HCT116 (cell line): ENCODE measurements around the gene KIRREL2. TPM values are rescaled to one million over a fixed set of nuclear protein-coding genes. Genes with fewer than 3 reads are reported as not detected.
A peak's percentile ranks its signal among the peaks of the same experiment; 100 is the strongest.

ENCODE experiments used
- ATAC-seq: fragments of 200-7000 bp; cut with Tn5 transposase; 2 replicates; pipeline ENCODE4 v1.9.1; 2020; ENCODE audit warnings: mild to moderate bottlenecking, moderate library complexity
- BruUV-seq: library from RNA; stranded (reverse); fragments of 400-500 nt; replicated peaks from 2 replicates; lab custom pipeline; 2021; lab: Mats Ljungman, UMichigan
- CTCF ChIA-PET: fragments of 300-600 bp; sonication (Branson Sonifier 250); formaldehyde crosslinking; loops from one replicate; lab custom pipeline; 2021; ENCODE audit warnings: antibody characterized with exemption; lab: Charles Lee
- POLR2A ChIA-PET: fragments of 300-600, 350-600 bp; sonication (Branson Sonifier 250); formaldehyde crosslinking; loops from one replicate; lab custom pipeline; 2021; ENCODE audit warnings: antibody characterized with exemption; lab: Charles Lee
- RAD21 ChIA-PET, 2 experiments: fragments of 300-600 bp; sonication (Branson Sonifier 250); formaldehyde crosslinking; loops; one replicate each; lab custom pipeline; 2023; ENCODE audit warnings: low total read pairs in 2 of 2; ENCODE audit not compliant: uncharacterized antibody in 2 of 2, unreplicated experiment in 2 of 2, low non-redundant PET in 1 of 2; lab: Charles Lee
- DNase-seq: peaks from one replicate; pipeline ENCODE4 v3.0.0-alpha.2; 2010; ENCODE audit warnings: low read depth, low spot score
- H2AFZ ChIP-seq: fragments of 200-600 bp; shearing (Covaris generic), sonication (generic); 2 replicates; pipeline ENCODE4 v1.6.1; 2017; ENCODE audit warnings: low read depth, mixed run types, mixed read lengths, antibody characterized with exemption, low read length; ENCODE audit not compliant: poor library complexity, severe bottlenecking
- H3K27ac ChIP-seq: 2 replicates; pipeline ENCODE4 v1.5.1; 2012; ENCODE audit warnings: low read depth, low read length
- H3K27me3 ChIP-seq: fragments of 200-600 bp; sonication (generic); 2 replicates; pipeline ENCODE4 v1.6.1; 2016; ENCODE audit warnings: mixed run types, low read length, mixed read lengths; ENCODE audit not compliant: insufficient read depth
- H3K36me3 ChIP-seq, 2 experiments: fragments of 200-500 bp in 1 of 2; fragments of 200-600 bp in 1 of 2; sonication (Bioruptor generic) in 1 of 2; sonication (generic) in 1 of 2; 2 replicates each; pipeline versions ENCODE4 v1.5.1 to v1.6.1; 2014 to 2016; ENCODE audit warnings: low read length in 2 of 2, inconsistent platforms in 1 of 2, mixed read lengths in 1 of 2, mixed run types in 1 of 2; ENCODE audit not compliant: insufficient read depth in 2 of 2, control insufficient read depth in 1 of 2
- H3K4me1 ChIP-seq, 2 experiments: fragments of 200-600 bp in 1 of 2; sonication (generic) in 1 of 2; 2 replicates each; pipeline versions ENCODE4 v1.5.1 to v1.6.1; 2012 to 2017; ENCODE audit warnings: low read length in 2 of 2, inconsistent platforms in 1 of 2, mild to moderate bottlenecking in 1 of 2, mixed read lengths in 1 of 2, mixed run types in 1 of 2, moderate library complexity in 1 of 2; ENCODE audit not compliant: insufficient read depth in 2 of 2, control insufficient read depth in 1 of 2
- H3K4me2 ChIP-seq: fragments of 200-600 bp; sonication (generic); 2 replicates; pipeline ENCODE4 v1.6.1; 2017; ENCODE audit warnings: mixed run types, low read length, mixed read lengths
- H3K4me3 ChIP-seq, 2 experiments: fragments of 200-600 bp in 1 of 2; sonication (generic) in 1 of 2; replicated peaks in 1 of 2; 2 replicates each; pipeline ENCODE4 v1.5.1; 2011 to 2016; ENCODE audit warnings: low read length in 2 of 2, control low read depth in 1 of 2, low read depth in 1 of 2, mild to moderate bottlenecking in 1 of 2, mixed read lengths in 1 of 2, mixed run types in 1 of 2
- H3K79me2 ChIP-seq: fragments of 200-600 bp; sonication (generic); 2 replicates; pipeline ENCODE4 v1.6.1; 2017; ENCODE audit warnings: mild to moderate bottlenecking, mixed run types, low read length, moderate library complexity, mixed read lengths; ENCODE audit not compliant: insufficient read depth
- H3K9ac ChIP-seq: fragments of 200-600 bp; sonication (generic); 2 replicates; pipeline ENCODE4 v1.6.1; 2016; ENCODE audit warnings: low read length, mixed read lengths
- H3K9me2 ChIP-seq: fragments of 200-600 bp; sonication (generic), shearing (Covaris generic); 2 replicates; pipeline ENCODE4 v1.6.1; 2017; ENCODE audit warnings: mixed run types, mild to moderate bottlenecking, moderate library complexity; ENCODE audit not compliant: insufficient read depth
- H3K9me3 ChIP-seq, 2 experiments: fragments of 200-500 bp in 1 of 2; fragments of 200-600 bp in 1 of 2; sonication (Bioruptor generic) in 1 of 2; sonication (generic) in 1 of 2; 2 replicates each; pipeline ENCODE4 v1.6.1; 2014 to 2017; ENCODE audit warnings: low read length in 2 of 2, mixed read lengths in 2 of 2, inconsistent platforms in 1 of 2, low read depth in 1 of 2, mild to moderate bottlenecking in 1 of 2, mixed run types in 1 of 2, moderate library complexity in 1 of 2; ENCODE audit not compliant: control insufficient read depth in 1 of 2, insufficient read depth in 1 of 2
- H4K20me1 ChIP-seq: fragments of 200-600 bp; sonication (generic), shearing (Covaris generic); 2 replicates; pipeline ENCODE4 v1.6.1; 2017; ENCODE audit warnings: mixed run types, mild to moderate bottlenecking, moderate library complexity; ENCODE audit not compliant: insufficient read depth
- ATF3 ChIP-seq: IDR thresholded peaks from 2 replicates; pipeline ENCODE4 v1.6.1; 2012
- CBX3 ChIP-seq: IDR thresholded peaks from 2 replicates; pipeline ENCODE4 v1.6.1; 2012; ENCODE audit warnings: low read depth
- CEBPB ChIP-seq: IDR thresholded peaks from 2 replicates; pipeline ENCODE4 v1.6.1; 2012; ENCODE audit warnings: low read depth
- CTCF ChIP-seq, 3 experiments: fragments of 200-600 bp in 1 of 3; sonication (generic) in 1 of 3; IDR thresholded peaks in 2 of 3; conservative IDR thresholded peaks in 1 of 3; 2 replicates each; pipeline ENCODE4 v1.5.1; 2012 to 2017; ENCODE audit warnings: low read depth in 2 of 3, low read length in 2 of 3, antibody characterized with exemption in 1 of 3, borderline replicate concordance in 1 of 3, control low read depth in 1 of 3, mild to moderate bottlenecking in 1 of 3, mixed read lengths in 1 of 3, mixed run types in 1 of 3, moderate library complexity in 1 of 3; ENCODE audit not compliant: insufficient read depth in 1 of 3
- EGR1 ChIP-seq: IDR thresholded peaks from 2 replicates; pipeline ENCODE4 v1.6.1; 2012; ENCODE audit warnings: low read depth
- ELF1 ChIP-seq: IDR thresholded peaks from 2 replicates; pipeline ENCODE4 v1.6.1; 2012; ENCODE audit warnings: low read depth, borderline replicate concordance
- EZH2 ChIP-seq: fragments of 200-600 bp; sonication (generic); IDR thresholded peaks from 2 replicates; pipeline ENCODE4 v1.6.1; 2017; ENCODE audit warnings: antibody characterized with exemption, mixed run types
- EZH2phosphoT487 ChIP-seq: fragments of 200-600 bp; IDR thresholded peaks from 2 replicates; pipeline ENCODE4 v1.6.1; 2018; ENCODE audit warnings: antibody characterized with exemption, borderline replicate concordance
- FOSL1 ChIP-seq: IDR thresholded peaks from 2 replicates; pipeline ENCODE4 v1.6.1; 2012; ENCODE audit warnings: low read depth
- JUND ChIP-seq: IDR thresholded peaks from 2 replicates; pipeline ENCODE4 v1.6.1; 2012
- POLR2A ChIP-seq: IDR thresholded peaks from 2 replicates; pipeline ENCODE4 v1.7.0; 2011; ENCODE audit warnings: borderline replicate concordance; ENCODE audit not compliant: insufficient read depth, insufficient read length; ENCODE audit errors: extremely low read depth
- POLR2AphosphoS5 ChIP-seq: IDR thresholded peaks from 2 replicates; pipeline ENCODE4 v1.6.1; 2011; ENCODE audit warnings: mild to moderate bottlenecking, low read depth, low read length, moderate library complexity
- RAD21 ChIP-seq: IDR thresholded peaks from 2 replicates; pipeline ENCODE4 v1.6.1; 2012; ENCODE audit warnings: low read depth, mild to moderate bottlenecking
- REST ChIP-seq: IDR thresholded peaks from 2 replicates; pipeline ENCODE4 v1.6.1; 2012; ENCODE audit warnings: low read depth
- SIN3A ChIP-seq: IDR thresholded peaks from 2 replicates; pipeline ENCODE4 v1.6.1; 2012; ENCODE audit warnings: low read depth
- SP1 ChIP-seq: IDR thresholded peaks from 2 replicates; pipeline ENCODE4 v1.6.1; 2012; ENCODE audit warnings: low read depth
- TCF7L2 ChIP-seq: IDR thresholded peaks from 2 replicates; pipeline ENCODE4 v1.7.0; 2011; ENCODE audit warnings: borderline replicate concordance, inconsistent platforms; ENCODE audit not compliant: insufficient read depth, insufficient read length; ENCODE audit errors: extremely low read depth
- YY1 ChIP-seq: IDR thresholded peaks from 2 replicates; pipeline ENCODE4 v1.6.1; 2011; ENCODE audit warnings: low read length, low read depth, moderate library complexity, mild to moderate bottlenecking; ENCODE audit not compliant: insufficient replicate concordance; ENCODE audit errors: extremely low read depth
- ZBTB33 ChIP-seq: IDR thresholded peaks from 2 replicates; pipeline ENCODE4 v1.6.1; 2011; ENCODE audit warnings: mild to moderate bottlenecking, low read length, moderate library complexity; ENCODE audit not compliant: insufficient replicate concordance; ENCODE audit errors: extremely low read depth
- ZFX ChIP-seq: fragments of 450-650 bp; IDR thresholded peaks from 2 replicates; pipeline ENCODE4 v1.6.1; 2017
- ZNF274 ChIP-seq: fragments of 200-500 bp; sonication (Bioruptor generic); IDR thresholded peaks from 2 replicates; pipeline ENCODE4 v1.6.1; 2014; ENCODE audit warnings: mild to moderate bottlenecking, low read depth, low read length, inconsistent platforms
- intact Hi-C: fragments of 100-400 bp; cut with micrococcal nuclease; formaldehyde crosslinking; loops from 2 replicates; pipeline ENCODE4 v1.10.0; 2022
- total RNA-seq: library from RNA; stranded (reverse); gene quantifications from one replicate; pipeline ENCODE4 v1.2.1, GENCODE V29; 2021; ENCODE audit not compliant: unreplicated experiment

KIRREL2 gene
- total RNA-seq, 1 experiment from 2014 or later, result 1.3 TPM

GRCh38 chr19:35903550-35904179 is 47.0 kb downstream of the KIRREL2 start:
- Histone ChIP-seq H3K27me3 (no peaks in the 10 kb centered on the region), H3K4me1 (peaks cover 18 to 53% of the 10 kb centered on the region in 2 experiments), H3K9me2 (no peaks in the 10 kb centered on the region), H3K79me2 (peaks cover 16% of the 10 kb centered on the region), H3K9ac (peak overlapping the region; percentile 59), H3K9me3 (no peaks in the 10 kb centered on the region), H3K4me3 (peak overlapping the region; percentile 41 to 53), H3K36me3 (no peaks in the 10 kb centered on the region), H4K20me1 (no peaks in the 10 kb centered on the region), H3K4me2 (peak overlapping the region; percentile 89), H3K27ac (peak overlapping the region; percentile 60; the same call in 1 of the 2 replicates), H2AFZ (no peak overlapping the region)
- intact Hi-C loops, result no loop called here
- ChIA-PET RAD21 (no interaction called here), CTCF (interaction anchor here (1.6 kb wide), 1 partner anchor 27 kb away, joined by 4 read pairs; no protein-coding TSS in a partner anchor), POLR2A (no interaction called here)
- no TSS peak for BruUV-seq
- ATAC-seq, result peak; percentile 60
- no peak for DNase-seq
- TF ChIP-seq ZNF274, result no peak
- no peak for TF ChIP-seq ATF3
- TF ChIP-seq JUND, result no peak
- TF ChIP-seq CEBPB, result no peak
- peak; percentile 59 for TF ChIP-seq SP1
- TF ChIP-seq REST, result no peak
- TF ChIP-seq RAD21, result no peak
- TF ChIP-seq TCF7L2, result no peak
- TF ChIP-seq CTCF (IDR thresholded peaks at IDR 0.05 in 2 of 3, conservative IDR thresholded peaks at IDR 0.05 in 1 of 3; ENCODE audit: borderline replicate concordance in 1 of 3, insufficient read depth in 1 of 3, low read depth in 2 of 3, low read length in 2 of 3), result no peak
- no peak for TF ChIP-seq EZH2phosphoT487
- no peak for TF ChIP-seq SIN3A
- peak; percentile 72 for TF ChIP-seq POLR2AphosphoS5
- TF ChIP-seq FOSL1, result no peak
- TF ChIP-seq CBX3, result no peak
- TF ChIP-seq ZBTB33, result no peak
- TF ChIP-seq EZH2, result no peak
- no peak for TF ChIP-seq YY1
- TF ChIP-seq POLR2A, result peak; percentile 60
- no peak for TF ChIP-seq ZFX
- TF ChIP-seq EGR1, result peak; percentile 98
- no peak for TF ChIP-seq ELF1
